K562 (cell line): ENCODE data around the gene PRKAA1. TPM values are rescaled to one million over a fixed set of nuclear protein-coding genes. Genes with fewer than 3 reads are reported as not detected.

Experiments used
- ARHGAP35 ChIP-seq: fragments of 450-650 bp; IDR thresholded peaks from 2 replicates; pipeline ENCODE4 v1.6.1; 2018; ENCODE audit not compliant: partially characterized antibody
- ATF1 ChIP-seq, 2 experiments: fragments of 450-650 bp in 1 of 2; IDR thresholded peaks; 2 replicates each; pipeline ENCODE4 v1.6.1; 2016; ENCODE audit warnings: missing compliant biosample characterization in 1 of 2, missing genetic modification characterization in 1 of 2
- GTF2A2 ChIP-seq: IDR thresholded peaks from 2 replicates; pipeline ENCODE4 v1.6.1; 2016; ENCODE audit warnings: mild to moderate bottlenecking, missing genetic modification characterization, missing compliant biosample characterization
- ID3 ChIP-seq, 2 experiments: fragments of 250-450 bp in 1 of 2; fragments of 450-650 bp in 1 of 2; sonication (Bioruptor Pico) in 1 of 2; IDR thresholded peaks; 2 replicates each; pipeline versions ENCODE4 v1.6.1 to v1.8.0; 2016 to 2021; ENCODE audit warnings: mild to moderate bottlenecking in 2 of 2, moderate library complexity in 2 of 2, missing compliant biosample characterization in 1 of 2, missing genetic modification characterization in 1 of 2
- IFI16 ChIP-seq: fragments of 250-450 bp; sonication (Bioruptor Pico); IDR thresholded peaks from 2 replicates; pipeline ENCODE4 v2.1.2; 2022; ENCODE audit warnings: mild to moderate bottlenecking, inconsistent platforms
- KDM1A ChIP-seq, 2 experiments: fragments of 450-650 bp; IDR thresholded peaks; 2 replicates each; pipeline ENCODE4 v1.6.1; 2016; ENCODE audit warnings: mild to moderate bottlenecking in 2 of 2
- NCOA4 ChIP-seq: fragments of 450-650 bp; IDR thresholded peaks from 2 replicates; pipeline ENCODE4 v1.6.1; 2018; ENCODE audit warnings: mild to moderate bottlenecking; ENCODE audit not compliant: partially characterized antibody
- PPARD ChIP-seq: fragments of 250-450 bp; sonication (Bioruptor Pico); IDR thresholded peaks from 2 replicates; pipeline ENCODE4 v1.8.0; 2022; ENCODE audit warnings: inconsistent platforms, mild to moderate bottlenecking, moderate library complexity
- RBFOX2 ChIP-seq: fragments of 200-400 bp; formaldehyde crosslinking; IDR thresholded peaks from 2 replicates; pipeline ENCODE4 v1.6.1; 2017; ENCODE audit warnings: low read depth, mild to moderate bottlenecking, low read length, moderate library complexity
- SMARCA4 ChIP-seq: fragments of 450-650 bp; IDR thresholded peaks from 2 replicates; pipeline ENCODE4 v1.6.1; 2016
- SREBF1 ChIP-seq: fragments of 150-350 bp; IDR thresholded peaks from 2 replicates; pipeline ENCODE4 v1.6.1; 2014; ENCODE audit warnings: antibody characterized with exemption, low read depth, low read length, borderline replicate concordance
- TCF3 ChIP-seq: sonication (generic); formaldehyde crosslinking; IDR thresholded peaks from 2 replicates; pipeline ENCODE4 v1.4.0; 2020; ENCODE audit warnings: mild to moderate bottlenecking, missing genetic modification reagents
- TEAD1 ChIP-seq, 2 experiments: fragments of 450-650 bp in 1 of 2; sonication (generic) in 1 of 2; formaldehyde crosslinking; IDR thresholded peaks; 2 replicates each; pipeline versions ENCODE4 v1.4.0 to v1.8.0; 2020 to 2022; ENCODE audit warnings: mild to moderate bottlenecking in 2 of 2, missing genetic modification reagents in 1 of 2
- TFAM ChIP-seq: fragments of 250-450 bp; sonication (Bioruptor Pico); conservative IDR thresholded peaks from 2 replicates; pipeline ENCODE4 v1.5.0; 2021; ENCODE audit warnings: mild to moderate bottlenecking, moderate library complexity
- ZBTB33 ChIP-seq: sonication (generic); formaldehyde crosslinking; IDR thresholded peaks from 2 replicates; pipeline ENCODE4 v1.8.1; 2023; ENCODE audit warnings: mild to moderate bottlenecking, missing genetic modification reagents
- ZBTB5 ChIP-seq: fragments of 450-650 bp; IDR thresholded peaks from 2 replicates; pipeline ENCODE4 v1.6.1; 2017; ENCODE audit warnings: antibody characterized with exemption
- ZNF184 ChIP-seq: sonication (generic); formaldehyde crosslinking; IDR thresholded peaks from 2 replicates; pipeline ENCODE4 v1.5.0; 2020; ENCODE audit warnings: missing genetic modification reagents
- ZNF282 ChIP-seq: sonication (generic); formaldehyde crosslinking; IDR thresholded peaks from 2 replicates; pipeline ENCODE4 v1.8.1; 2023; ENCODE audit warnings: missing genetic modification reagents
- ZNF431 ChIP-seq: sonication (generic); formaldehyde crosslinking; IDR thresholded peaks from 2 replicates; pipeline ENCODE4 v1.8.0; 2022; ENCODE audit warnings: mild to moderate bottlenecking, missing genetic modification reagents
- ZNF740 ChIP-seq, 3 experiments: fragments of 200-800 bp in 1 of 3; sonication (Bioruptor generic) in 1 of 3; sonication (generic) in 1 of 3; formaldehyde crosslinking in 1 of 3; IDR thresholded peaks; 2 replicates each; pipeline versions ENCODE4 v1.6.1 to v1.8.0; 2016 to 2022; ENCODE audit warnings: mild to moderate bottlenecking in 2 of 3, missing compliant biosample characterization in 2 of 3, missing genetic modification characterization in 2 of 3, missing genetic modification reagents in 1 of 3
- ZNF785 ChIP-seq: fragments of 250-450 bp; sonication (Bioruptor Pico); IDR thresholded peaks from 2 replicates; pipeline ENCODE4 v1.4.0; 2020; ENCODE audit warnings: mild to moderate bottlenecking
- ZSCAN32 ChIP-seq: fragments of 450-650 bp; formaldehyde crosslinking; IDR thresholded peaks from 2 replicates; pipeline ENCODE4 v1.4.0; 2020; ENCODE audit warnings: mild to moderate bottlenecking, moderate library complexity
- polyA plus RNA-seq, 8 experiments: library from polyadenylated mRNA; depleted of rRNA in 4 of 8; stranded (reverse) in 5 of 8; unstranded in 3 of 8; fragments of >200 nt; fragmentation: Nextera tagmentation in 2 of 8; fragmentation: Illumina TruSeq in 1 of 8; extraction: Ambion mirVana in 2 of 8; extraction: Trizol in 1 of 8; gene quantifications; 2 replicates each; pipeline versions ENCODE4 v1.2.1 to v1.2.3, GENCODE V29; 2011 to 2014; ENCODE audit warnings: inconsistent platforms in 1 of 8, missing spikeins in 1 of 8
- total RNA-seq, 7 experiments: library from RNA; depleted of rRNA in 6 of 7; stranded (reverse); fragments of >200 nt in 6 of 7; fragmentation: Illumina TruSeq in 2 of 7; extraction: Trizol in 2 of 7; gene quantifications; 2 replicates each; pipeline versions ENCODE4 v1.2.1 to v1.2.3, GENCODE V29; 2011 to 2021; ENCODE audit warnings: low replicate concordance in 1 of 7

Gene PRKAA1
- total and polyA plus RNA-seq, 9 of the 15 experiments (the other 6 are each of a cell fraction or from before 2014, with no cell fraction given): 24.5 to 84.0 (median 51.4) TPM

- TF ChIP-seq ID3 (CRISPR knock-in tag; IDR thresholded peaks at IDR 0.05) (no peak), ID3 (tag; IDR thresholded peaks at IDR 0.05) (peak; percentile 58; the same call in 1 of the 2 replicates), NCOA4 (peak; percentile 65), ZNF431 (peak; percentile 67), RBFOX2 (peak; percentile 98), ZBTB5 (no peak), TCF3 (peak; percentile 46; the same call in 1 of the 2 replicates), ZNF184 (no peak), SREBF1 (no peak), IFI16 (CRISPR knock-in tag) (no peak), ATF1 (CRISPR knock-in tag; IDR thresholded peaks at IDR 0.05) (no peak), ATF1 (tag; IDR thresholded peaks at IDR 0.05) (peak; percentile 90), ZBTB33 (CRISPR knock-in tag) (peak; percentile 75), GTF2A2 (0 out of 2 replicates have a peak, but pooled peaks have one; percentile 25), TFAM (no peak), ZNF785 (CRISPR knock-in tag) (no peak), TEAD1 (CRISPR knock-in tag; IDR thresholded peaks at IDR 0.05) (peak; percentile 14 to 90; a peak in 3 of 4 replicates), SMARCA4 (no peak), ARHGAP35 (peak; percentile 47), ZNF282 (CRISPR knock-in tag) (no peak), PPARD (CRISPR knock-in tag) (no peak), ZSCAN32 (CRISPR knock-in tag) (no peak), KDM1A (IDR thresholded peaks at IDR 0.05) (peak in 1 of 2 experiments; percentile 26; a peak in 2 of 4 replicates), ZNF740 (CRISPR knock-in tag; IDR thresholded peaks at IDR 0.05) (peak; percentile 36; the same call in 1 of the 2 replicates), ZNF740 (tag; IDR thresholded peaks at IDR 0.05) (no peak)
Measured at GRCh38 chr5:40834849-40835787, 36.9 kb upstream of the PRKAA1 start, which contains the start of gene RPL37 (continued).
